Loucy (cell line): ENCODE measurements around the gene TEX28.
"Not testable (repeated sequence)": the region's sequence is repeated elsewhere in the genome, so short reads cannot be mapped to it uniquely, and the experiment has no call there.

Source experiments
- H2AFZ ChIP-seq: fragments of 200-600 bp; sonication (generic); 2 replicates; pipeline ENCODE4 v1.6.0; 2016; ENCODE audit warnings: antibody characterized with exemption, mild to moderate bottlenecking, low read length, moderate library complexity
- H3F3A ChIP-seq: fragments of 200-600 bp; 2 replicates; pipeline ENCODE4 v1.6.0; 2016; ENCODE audit warnings: antibody characterized with exemption, low read depth, mild to moderate bottlenecking
- H3K27me3 ChIP-seq: fragments of 200-600 bp; sonication (generic); 2 replicates; pipeline ENCODE4 v1.6.1; 2014; ENCODE audit warnings: low read length, mild to moderate bottlenecking; ENCODE audit not compliant: insufficient read depth, poor library complexity, severe bottlenecking
- H3K36me3 ChIP-seq: fragments of 200-600 bp; sonication (generic); 2 replicates; pipeline ENCODE4 v1.6.1; 2016; ENCODE audit warnings: low read length; ENCODE audit not compliant: insufficient read depth
- H3K4me1 ChIP-seq: fragments of 200-600 bp; sonication (generic); 2 replicates; pipeline ENCODE4 v1.5.1; 2014; ENCODE audit warnings: low read length, mild to moderate bottlenecking; ENCODE audit not compliant: insufficient read depth, poor library complexity, severe bottlenecking
- H3K4me2 ChIP-seq: fragments of 200-600 bp; sonication (generic); 2 replicates; pipeline ENCODE4 v1.6.0; 2014; ENCODE audit warnings: antibody characterized with exemption, low read length, low read depth, mild to moderate bottlenecking; ENCODE audit not compliant: poor library complexity, severe bottlenecking
- H3K4me3 ChIP-seq: fragments of 200-600 bp; sonication (generic); 2 replicates; pipeline ENCODE4 v1.5.1; 2014; ENCODE audit warnings: low read length, mild to moderate bottlenecking, mixed read lengths; ENCODE audit not compliant: poor library complexity, severe bottlenecking
- H3K79me2 ChIP-seq: fragments of 200-600 bp; sonication (generic); 2 replicates; pipeline ENCODE4 v1.6.1; 2014; ENCODE audit warnings: low read length; ENCODE audit not compliant: insufficient read depth
- H3K9ac ChIP-seq: fragments of 200-600 bp; sonication (generic); 2 replicates; pipeline ENCODE4 v1.6.0; 2014; ENCODE audit warnings: mild to moderate bottlenecking, low read depth, low read length, moderate library complexity; ENCODE audit not compliant: poor library complexity, severe bottlenecking
- H3K9me2 ChIP-seq: fragments of 200-600 bp; sonication (generic); replicated peaks from 2 replicates; pipeline ENCODE4 v1.6.1; 2016; ENCODE audit warnings: low read depth, low read length, mixed read lengths
- H3K9me3 ChIP-seq: fragments of 200-600 bp; sonication (generic); 2 replicates; pipeline ENCODE4 v1.6.1; 2014; ENCODE audit warnings: mild to moderate bottlenecking, antibody characterized with exemption, low read length, low read depth; ENCODE audit not compliant: insufficient read depth
- H4K20me1 ChIP-seq: fragments of 200-600 bp; sonication (generic); 2 replicates; pipeline ENCODE4 v1.6.0; 2014; ENCODE audit warnings: antibody characterized with exemption, low read length, mild to moderate bottlenecking; ENCODE audit not compliant: insufficient read depth, poor library complexity, severe bottlenecking
- EZH2phosphoT487 ChIP-seq: fragments of 200-600 bp; IDR thresholded peaks from 2 replicates; pipeline ENCODE4 v1.6.1; 2018; ENCODE audit warnings: antibody characterized with exemption, mild to moderate bottlenecking, moderate library complexity, borderline replicate concordance
- TF ChIP-seq, protein P1 (sequence below): fragments of 200-600 bp; sonication (generic); conservative IDR thresholded peaks from 2 replicates; pipeline ENCODE4 v1.5.1; 2014; ENCODE audit warnings: mild to moderate bottlenecking, antibody characterized with exemption, low read length

Gene TEX28

DNA sequence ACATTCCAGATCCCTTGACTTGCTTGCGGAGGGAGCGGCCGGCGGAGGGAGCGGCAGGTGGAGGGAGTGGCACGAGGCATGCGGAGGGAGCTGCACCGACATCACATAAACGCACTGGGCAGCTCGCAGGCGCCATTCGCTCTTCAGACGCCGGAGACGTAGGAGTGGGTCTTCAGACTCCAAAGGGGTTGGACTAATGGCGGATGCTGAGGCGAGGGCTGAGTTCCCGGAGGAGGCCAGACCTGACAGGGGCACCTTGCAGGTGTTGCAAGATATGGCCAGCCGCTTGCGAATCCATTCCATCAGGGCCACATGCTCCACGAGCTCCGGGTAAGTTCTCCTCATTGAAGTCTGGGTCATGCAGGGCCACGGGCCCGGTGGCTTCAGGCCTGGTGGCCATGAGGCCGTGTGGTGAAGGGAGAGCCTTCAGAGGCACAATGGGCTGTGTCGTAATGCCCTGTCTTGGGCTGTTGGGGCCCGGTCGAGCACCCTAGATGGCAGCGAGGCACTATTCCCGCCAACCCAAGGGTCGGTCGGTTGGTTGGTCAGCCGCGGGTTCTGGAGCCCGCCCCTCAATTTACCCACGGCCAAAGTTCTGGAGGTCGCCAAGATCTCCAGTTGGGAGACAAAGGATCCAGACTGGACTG lies 863 bp upstream of the TEX28 start, which contains the start of gene TKTL1:
TKTL1 (plus strand) TSS at position 132 of the 647 bp plus-strand sequence; CDS start at position 197, 65 bp downstream.
- Histone ChIP-seq H3F3A (no peaks in the 10 kb centered on the region), H3K79me2 (no peaks in the 10 kb centered on the region), H3K9me2 (no peaks in the 10 kb centered on the region), H3K4me2 (no peak within 1 kb of the TSS), H3K4me1 (no peaks in the 10 kb centered on the region), H3K9me3 (no peaks in the 10 kb centered on the region), H2AFZ (no peak within 1 kb of the TSS), H3K36me3 (no peaks in the 10 kb centered on the region), H3K4me3 (no peak within 1 kb of the TSS), H4K20me1 (no peaks in the 10 kb centered on the region), H3K9ac (no peak within 1 kb of the TSS), H3K27me3 (no peaks in the 10 kb centered on the region)
- no peak for TF ChIP-seq EZH2phosphoT487
- TF ChIP-seq, protein P1, sequence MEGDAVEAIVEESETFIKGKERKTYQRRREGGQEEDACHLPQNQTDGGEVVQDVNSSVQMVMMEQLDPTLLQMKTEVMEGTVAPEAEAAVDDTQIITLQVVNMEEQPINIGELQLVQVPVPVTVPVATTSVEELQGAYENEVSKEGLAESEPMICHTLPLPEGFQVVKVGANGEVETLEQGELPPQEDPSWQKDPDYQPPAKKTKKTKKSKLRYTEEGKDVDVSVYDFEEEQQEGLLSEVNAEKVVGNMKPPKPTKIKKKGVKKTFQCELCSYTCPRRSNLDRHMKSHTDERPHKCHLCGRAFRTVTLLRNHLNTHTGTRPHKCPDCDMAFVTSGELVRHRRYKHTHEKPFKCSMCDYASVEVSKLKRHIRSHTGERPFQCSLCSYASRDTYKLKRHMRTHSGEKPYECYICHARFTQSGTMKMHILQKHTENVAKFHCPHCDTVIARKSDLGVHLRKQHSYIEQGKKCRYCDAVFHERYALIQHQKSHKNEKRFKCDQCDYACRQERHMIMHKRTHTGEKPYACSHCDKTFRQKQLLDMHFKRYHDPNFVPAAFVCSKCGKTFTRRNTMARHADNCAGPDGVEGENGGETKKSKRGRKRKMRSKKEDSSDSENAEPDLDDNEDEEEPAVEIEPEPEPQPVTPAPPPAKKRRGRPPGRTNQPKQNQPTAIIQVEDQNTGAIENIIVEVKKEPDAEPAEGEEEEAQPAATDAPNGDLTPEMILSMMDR, result no peak

DNA sequence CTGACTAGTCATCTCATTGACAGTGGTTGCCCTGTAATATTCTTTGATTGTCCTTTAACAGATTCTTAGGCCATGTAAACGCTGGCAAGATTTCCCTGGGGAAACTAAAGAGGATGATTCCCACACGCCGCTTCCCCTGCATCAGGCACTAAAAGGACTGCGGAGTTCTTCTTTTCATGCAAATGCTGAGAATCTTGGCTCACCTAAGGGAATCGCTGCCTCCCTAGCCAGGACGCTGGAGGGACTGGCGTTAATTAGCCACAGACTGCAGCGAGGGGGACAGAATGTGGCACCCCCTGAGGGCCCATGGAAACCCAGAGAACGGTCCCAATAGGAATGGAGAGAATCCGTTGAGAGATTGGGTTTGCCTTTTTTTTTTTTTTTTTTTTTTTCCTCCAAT lies 8.5 kb downstream of the TEX28 start:
- not testable (repeated sequence) for H3K36me3 ChIP-seq, H3K9me3 ChIP-seq, H4K20me1 ChIP-seq, H3K27me3 ChIP-seq, H3K4me3 ChIP-seq, H3K9ac ChIP-seq, H3K9me2 ChIP-seq, H3F3A ChIP-seq, H2AFZ ChIP-seq, H3K79me2 ChIP-seq, H3K4me1 ChIP-seq, H3K4me2 ChIP-seq

DNA sequence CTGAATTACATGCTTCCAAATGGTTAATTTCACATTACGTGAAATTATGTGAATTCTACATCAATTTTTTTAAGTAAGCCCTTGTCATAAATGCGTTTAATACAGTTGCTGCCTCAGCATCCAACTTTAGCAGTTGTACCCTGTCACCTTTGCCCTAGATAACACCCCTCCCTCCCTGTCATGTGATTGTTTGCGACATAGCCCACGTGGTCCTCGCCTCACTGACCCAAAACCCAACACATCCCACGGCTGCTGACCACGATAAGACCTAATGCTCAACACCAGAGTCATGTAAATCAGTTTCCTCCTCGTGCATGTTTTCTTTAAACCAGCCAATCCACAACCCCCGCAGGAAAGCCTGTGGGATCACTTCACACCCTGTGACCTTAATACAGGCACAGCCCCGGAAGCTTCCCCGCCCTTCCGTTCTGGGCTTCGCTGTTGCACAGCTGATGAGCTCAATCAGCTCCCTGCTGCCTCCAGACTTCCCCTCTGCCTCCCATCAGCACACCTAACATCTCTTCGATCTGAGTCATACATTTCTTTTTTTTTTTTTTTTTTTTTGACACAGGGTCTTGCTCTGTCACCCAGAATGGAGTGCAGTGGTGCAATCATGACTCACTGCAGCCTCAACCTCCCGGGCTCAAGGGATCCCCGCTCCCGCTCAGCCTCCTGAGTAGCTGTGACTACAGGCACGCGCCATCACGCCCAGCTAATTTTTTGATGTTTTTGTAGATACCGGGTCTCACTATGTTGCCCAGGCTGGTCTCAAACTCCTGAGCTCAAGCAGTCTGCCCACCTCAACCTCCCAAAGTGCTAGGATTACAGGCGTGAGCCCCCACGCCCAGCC lies 10.2 kb downstream of the TEX28 start:
- H3K9me2 ChIP-seq, H3K27me3 ChIP-seq, H3K36me3 ChIP-seq, H3K79me2 ChIP-seq, H3K4me1 ChIP-seq, H4K20me1 ChIP-seq, H2AFZ ChIP-seq, H3K9ac ChIP-seq, H3K4me3 ChIP-seq, H3K4me2 ChIP-seq, H3K9me3 ChIP-seq, H3F3A ChIP-seq: not testable (repeated sequence)

DNA sequence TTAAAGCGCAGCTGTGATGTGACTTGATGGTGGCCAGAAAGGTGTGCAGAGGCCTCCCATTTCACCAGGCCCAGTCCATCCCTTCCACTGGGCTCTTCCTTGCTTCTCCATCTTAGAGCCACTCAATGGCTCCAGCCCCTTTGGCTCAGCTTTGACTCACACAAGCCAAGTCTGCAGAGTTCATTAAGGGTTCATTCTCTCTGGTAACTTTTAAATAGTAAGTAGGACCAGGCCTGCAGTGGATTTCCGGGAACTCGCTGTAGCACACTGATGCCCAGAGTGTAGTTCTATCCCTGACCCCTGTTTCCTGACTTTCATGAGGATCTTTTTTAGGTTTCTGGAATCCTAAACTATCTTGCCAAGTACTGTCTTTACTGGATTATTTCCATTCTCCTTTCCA lies 25.7 kb downstream of the TEX28 start:
- H3F3A ChIP-seq, H3K27me3 ChIP-seq, H3K36me3 ChIP-seq, H2AFZ ChIP-seq, H3K9me2 ChIP-seq, H3K9me3 ChIP-seq, H4K20me1 ChIP-seq, H3K79me2 ChIP-seq, H3K4me2 ChIP-seq, H3K4me1 ChIP-seq, H3K4me3 ChIP-seq, H3K9ac ChIP-seq: not testable (repeated sequence)

DNA sequence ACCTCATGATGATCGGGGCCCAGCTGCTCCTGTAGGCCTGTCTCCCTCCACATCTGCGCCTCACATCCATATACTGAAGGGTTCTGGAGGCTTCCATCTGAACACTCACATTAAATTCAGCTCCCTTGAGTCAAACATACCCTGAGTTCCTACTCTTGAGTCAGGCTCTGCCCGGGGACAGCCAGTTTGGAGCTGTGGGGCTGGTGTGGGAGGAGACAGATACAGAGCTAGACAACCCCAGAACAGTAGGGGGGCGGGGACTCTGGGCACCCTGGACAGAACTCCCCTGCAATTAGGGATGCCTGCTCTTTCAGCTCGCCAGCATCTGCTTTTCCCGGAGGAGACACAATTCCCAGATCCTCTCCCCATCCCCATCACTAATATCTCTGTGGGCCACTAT lies 31.9 kb downstream of the TEX28 start:
- not testable (repeated sequence) for H2AFZ ChIP-seq, H3K27me3 ChIP-seq, H3K9me3 ChIP-seq, H3F3A ChIP-seq, H3K4me2 ChIP-seq, H3K4me3 ChIP-seq, H3K36me3 ChIP-seq, H3K9ac ChIP-seq, H3K4me1 ChIP-seq, H4K20me1 ChIP-seq, H3K9me2 ChIP-seq, H3K79me2 ChIP-seq

DNA sequence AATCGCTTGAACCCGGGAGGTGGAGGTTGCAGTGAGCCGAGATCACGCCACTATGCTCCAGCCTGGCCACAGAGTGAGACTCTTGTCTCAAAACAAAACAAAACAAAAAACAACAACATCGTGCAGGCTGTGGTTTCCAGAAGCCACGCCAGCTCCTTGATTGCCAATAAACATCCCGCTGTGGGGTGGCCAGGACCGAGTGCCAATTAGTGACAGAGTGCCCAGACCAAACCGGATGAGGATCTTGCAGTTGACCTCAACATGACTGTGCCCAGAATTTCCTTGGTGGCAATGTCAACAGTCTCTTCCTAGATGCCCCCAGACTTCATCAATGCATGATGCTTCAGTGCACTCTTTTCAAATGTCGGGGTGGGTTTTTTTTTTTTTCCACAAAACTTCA lies 36.2 kb downstream of the TEX28 start:
- not testable (repeated sequence) for H3K27me3 ChIP-seq, H4K20me1 ChIP-seq, H3F3A ChIP-seq, H3K9ac ChIP-seq, H3K4me2 ChIP-seq, H3K4me3 ChIP-seq, H3K9me2 ChIP-seq, H2AFZ ChIP-seq, H3K79me2 ChIP-seq, H3K9me3 ChIP-seq, H3K4me1 ChIP-seq, H3K36me3 ChIP-seq
